Hematopoietic multipotent progenitor cell treated with erythropoietin and hydrocortisone succinate and interleukin-3 and kit ligand, for 6 days (in vitro differentiated cells): ENCODE data around the gene ZNF8.
"Not testable (repeated sequence)": the region's sequence is repeated elsewhere in the genome, so short reads cannot be mapped to it uniquely, and the experiment has no call there.

Experiments
- DNase-seq: peaks from one replicate; pipeline ENCODE4 v3.0.0-alpha.2; 2015

Gene ZNF8

DNA sequence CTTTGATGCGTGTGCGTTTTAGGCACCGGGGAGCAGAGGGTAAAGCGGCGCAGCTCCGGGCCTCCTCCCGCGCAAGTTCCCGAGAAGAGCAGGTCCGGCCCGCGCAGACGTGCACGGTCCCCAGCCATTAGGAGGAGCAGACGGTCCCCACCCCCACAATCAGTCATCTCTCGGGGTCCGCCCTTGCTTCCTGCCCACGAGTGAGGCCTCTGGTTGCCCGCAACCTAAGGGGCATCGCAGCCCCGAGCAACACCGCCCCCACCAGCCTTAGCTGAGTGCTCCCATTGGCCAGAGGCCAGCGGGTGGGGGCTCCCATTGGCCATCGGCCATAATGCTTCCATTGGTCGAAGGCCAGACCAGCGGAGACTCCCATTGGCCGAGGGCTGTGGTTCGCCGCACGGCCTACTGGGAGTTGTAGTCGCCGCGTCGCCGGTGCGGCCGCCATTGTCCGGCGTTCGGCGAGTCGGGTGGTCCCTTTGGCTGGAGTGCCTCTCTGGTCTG is at the start of gene ZNF8:
TSS of gene ZNF8 (plus strand) at position 415 of the 501 bp plus-strand sequence. CDS start 127 bp downstream, outside the sequence.
- peak; percentile 99 for DNase-seq

DNA sequence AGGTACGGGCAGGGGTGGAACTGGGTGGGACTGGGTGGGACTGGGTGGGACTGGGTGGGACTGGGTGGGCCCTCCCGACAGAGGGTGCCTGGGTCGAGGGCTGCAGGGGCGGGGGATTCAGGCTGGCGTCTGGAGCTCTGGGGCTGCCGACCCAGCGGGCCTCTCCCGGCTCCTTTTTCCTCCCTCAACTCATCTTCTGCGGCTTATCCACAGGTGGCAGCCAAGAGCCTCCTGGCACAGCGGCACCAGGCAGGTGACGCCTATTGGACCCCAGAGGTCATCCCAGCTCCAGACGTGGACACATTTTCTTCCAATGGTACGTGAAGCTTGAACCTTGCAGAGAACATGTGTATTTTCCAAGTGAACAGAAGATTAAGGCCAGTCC is 49.5 kb upstream of the ZNF8 start:
- DNase-seq: peak; percentile 55

DNA sequence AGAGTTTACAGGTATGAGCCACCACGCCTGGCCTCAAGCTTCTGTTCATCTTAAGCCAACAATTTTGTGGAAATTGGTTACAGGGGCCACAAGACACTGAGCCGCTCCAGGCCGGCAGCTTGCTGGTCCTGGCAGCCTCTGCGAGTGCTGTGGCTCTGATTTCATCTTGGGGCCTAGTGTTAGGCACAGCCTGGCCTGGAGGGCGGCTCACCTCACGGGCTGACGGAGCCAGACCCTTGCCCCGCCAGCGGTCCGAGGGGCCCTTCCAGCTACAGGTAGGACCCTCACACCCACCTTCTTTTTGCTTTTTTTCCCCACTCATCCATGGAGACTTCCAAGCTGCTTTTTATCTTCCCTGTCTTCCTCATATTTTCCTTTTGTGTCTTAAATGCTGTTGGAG is 41.4 kb upstream of the ZNF8 start:
- no peak for DNase-seq

DNA sequence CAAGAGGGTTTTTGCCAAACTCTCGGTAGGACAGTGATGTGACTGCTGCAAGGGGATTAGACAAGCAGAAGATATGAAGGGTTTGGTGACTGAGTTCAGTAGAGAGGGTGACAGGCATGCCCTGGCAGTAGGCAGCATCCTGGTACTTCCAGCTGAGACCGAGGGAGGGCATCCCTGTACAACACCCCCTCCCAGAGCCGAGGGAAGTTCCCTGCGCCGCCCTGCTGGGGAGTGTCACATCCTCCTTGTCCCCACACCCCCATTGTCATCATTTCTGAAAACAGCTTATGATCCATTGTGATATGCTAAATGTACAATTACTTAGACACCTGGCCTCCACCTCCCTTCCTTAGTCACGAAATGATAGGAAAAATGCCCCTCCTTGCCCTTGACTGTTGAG is 35.4 kb upstream of the ZNF8 start:
- DNase-seq: no peak

DNA sequence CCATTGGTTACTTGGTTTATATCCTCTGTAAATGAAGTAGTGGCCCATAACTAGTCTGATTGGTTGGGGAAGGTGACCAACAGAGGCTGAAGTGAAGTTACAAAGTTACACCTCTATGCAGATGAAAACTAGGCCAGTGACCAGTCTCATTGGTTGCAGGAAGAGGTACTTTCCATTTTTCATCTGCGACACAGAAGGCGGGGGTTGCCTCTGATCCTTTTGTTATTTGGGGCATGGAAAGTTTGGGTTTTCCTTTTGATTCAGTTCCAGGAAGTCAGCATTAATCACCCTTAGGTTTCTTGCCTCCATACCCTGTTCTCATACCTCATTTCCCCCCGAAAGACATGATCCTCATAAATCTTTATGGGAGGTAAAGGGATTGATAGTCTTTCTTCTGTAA is 29.9 kb upstream of the ZNF8 start:
- DNase-seq: no peak

DNA sequence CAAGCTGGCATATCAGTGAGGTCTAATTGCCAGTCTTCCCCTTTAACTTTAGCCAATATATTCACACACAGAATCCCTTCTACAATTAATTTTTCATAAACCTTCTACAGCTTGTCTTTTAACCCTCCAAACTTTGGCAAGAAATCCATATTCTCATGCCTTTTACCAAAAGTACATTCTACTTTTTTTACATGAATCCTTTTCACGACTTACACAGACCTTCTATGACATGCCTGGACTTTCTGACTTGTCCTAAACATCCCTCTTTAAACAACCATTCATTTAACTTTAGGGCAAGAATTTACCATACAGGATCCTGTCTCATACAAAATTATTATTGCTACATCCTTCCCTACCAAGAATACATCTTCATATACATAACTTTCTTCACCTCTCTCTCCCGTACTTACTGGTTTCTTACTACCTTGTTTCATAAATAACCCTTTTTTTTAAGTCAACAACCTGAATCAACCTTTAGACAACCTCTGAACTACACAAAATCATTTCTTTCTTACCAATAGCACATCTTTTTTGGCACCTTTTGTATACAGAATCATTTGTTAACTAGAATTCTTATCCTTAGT is 26.6 kb upstream of the ZNF8 start:
- peak; percentile 23 for DNase-seq

DNA sequence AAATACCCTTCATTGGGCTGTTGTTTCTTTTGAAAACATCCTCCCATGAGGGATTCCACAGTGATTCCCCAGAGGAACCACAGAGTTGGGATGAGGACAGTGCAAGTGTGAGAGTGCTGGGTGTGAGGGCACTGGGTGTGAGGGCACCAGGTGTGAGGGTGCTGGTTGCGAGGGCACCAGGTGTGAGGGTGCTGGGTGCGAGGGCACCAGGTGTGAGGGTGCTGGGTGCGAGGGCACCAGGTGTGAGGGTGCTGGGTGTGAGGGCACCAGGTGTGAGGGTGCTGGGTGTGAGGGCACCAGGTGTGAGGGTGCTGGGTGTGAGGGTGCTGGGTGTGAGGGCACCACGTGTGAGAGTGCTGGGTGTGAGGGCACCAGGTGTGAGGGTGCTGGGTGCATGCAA is 20.5 kb upstream of the ZNF8 start:
- not testable (repeated sequence) for DNase-seq

DNA sequence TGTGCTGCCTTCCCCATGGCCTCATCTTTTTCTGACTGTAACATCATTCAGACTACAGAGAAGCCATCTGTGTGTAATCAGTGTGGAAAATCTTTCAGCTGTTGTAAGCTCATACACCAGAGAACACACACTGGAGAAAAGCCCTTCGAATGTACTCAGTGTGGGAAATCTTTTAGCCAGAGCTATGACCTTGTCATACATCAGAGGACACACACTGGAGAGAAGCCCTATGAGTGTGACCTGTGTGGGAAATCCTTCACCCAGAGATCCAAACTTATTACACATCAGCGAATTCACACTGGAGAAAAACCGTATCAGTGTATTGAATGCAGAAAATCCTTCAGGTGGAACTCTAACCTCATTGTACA is 17.2 kb upstream of the ZNF8 start:
- no peak for DNase-seq

DNA sequence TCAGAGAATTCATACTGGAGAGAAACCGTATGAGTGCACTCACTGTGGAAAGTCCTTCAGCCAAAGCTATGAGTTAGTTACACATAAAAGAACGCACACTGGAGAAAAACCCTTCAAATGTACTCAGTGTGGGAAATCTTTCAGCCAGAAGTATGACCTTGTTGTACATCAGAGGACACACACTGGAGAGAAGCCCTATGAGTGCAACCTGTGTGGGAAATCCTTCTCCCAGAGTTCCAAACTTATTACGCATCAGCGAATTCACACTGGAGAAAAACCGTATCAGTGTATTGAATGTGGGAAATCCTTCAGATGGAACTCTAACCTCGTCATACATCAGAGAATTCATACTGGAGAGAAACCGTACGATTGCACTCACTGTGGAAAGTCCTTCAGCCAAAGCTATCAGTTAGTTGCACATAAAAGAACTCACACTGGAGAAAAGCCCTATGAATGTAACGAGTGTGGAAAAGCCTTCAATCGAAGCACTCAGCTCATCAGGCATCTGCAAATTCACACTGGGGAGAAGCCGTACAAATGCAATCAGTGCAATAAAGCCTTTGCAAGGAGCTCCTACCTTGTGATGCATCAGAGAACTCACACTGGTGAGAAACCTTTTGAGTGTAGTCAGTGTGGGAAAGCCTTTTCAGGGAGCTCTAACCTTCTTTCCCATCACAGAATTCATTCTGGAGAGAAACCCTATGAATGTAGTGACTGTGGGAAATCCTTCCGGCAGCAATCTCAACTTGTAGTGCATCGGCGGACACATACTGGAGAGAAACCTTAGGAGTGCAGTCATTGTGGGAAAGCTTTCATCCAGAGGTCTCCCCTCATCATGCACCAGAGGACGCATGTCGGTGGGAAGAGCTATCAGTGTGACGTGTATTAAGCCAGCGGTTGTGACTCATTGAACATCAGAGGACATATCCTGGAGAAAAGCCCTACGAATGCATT is 16.5 kb upstream of the ZNF8 start:
- peak; percentile 15 for DNase-seq

DNA sequence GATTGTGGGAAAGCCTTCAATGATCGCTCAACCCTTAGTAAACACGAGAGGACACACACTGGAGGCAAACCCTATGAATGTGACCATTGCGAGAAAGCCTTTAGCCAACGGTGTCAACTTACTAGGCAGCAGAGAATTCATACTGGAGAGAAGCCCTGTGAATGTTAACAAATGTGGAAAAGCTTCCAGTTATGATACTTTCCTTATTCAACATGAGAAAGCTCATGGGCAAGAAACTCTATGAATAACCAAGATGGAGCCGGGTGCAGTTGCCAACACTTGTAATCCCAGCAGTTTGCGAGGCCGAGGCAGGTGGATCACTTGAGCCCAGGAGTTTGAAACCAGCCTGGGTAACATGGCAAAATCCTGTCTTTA is 15.8 kb upstream of the ZNF8 start:
- DNase-seq: no peak

DNA sequence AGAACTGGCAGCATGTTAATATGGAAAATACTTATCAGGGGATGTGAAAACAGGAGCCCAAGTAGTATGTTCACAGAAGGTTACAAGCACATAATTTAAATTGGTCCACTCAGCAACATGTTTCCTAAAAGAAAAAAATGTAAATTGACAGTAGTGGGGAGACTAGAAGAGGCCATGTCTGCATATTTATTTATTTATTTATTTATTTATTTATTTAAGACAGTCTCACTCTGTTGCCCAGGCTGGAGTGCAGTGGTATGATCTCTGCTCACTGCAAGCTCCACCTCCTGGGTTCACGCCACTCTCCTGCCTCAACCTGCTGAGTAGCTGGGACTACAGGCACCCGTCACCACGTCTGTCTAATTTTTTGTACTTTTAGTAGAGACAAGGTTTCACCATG is 13.7 kb upstream of the ZNF8 start:
- no peak for DNase-seq

DNA sequence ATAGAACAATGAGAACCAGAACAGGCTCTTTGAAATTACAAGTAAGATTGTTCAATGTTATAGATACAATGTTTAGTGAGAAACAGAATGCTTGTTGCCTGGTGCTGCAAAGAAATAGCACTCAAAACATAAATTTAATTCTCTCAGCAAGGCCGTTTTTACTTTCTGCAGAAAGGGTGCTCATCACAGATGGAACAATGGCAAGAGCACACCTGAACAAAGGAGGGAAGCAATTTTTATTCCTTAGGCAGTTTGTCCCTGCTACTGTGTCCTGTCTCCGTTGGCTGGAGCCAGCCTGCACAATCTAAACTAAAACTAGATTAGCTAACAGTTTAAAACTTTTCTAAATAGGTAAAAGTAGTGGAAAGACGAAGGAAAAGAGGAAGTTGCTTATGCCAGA is 10.4 kb upstream of the ZNF8 start:
- no peak for DNase-seq

DNA sequence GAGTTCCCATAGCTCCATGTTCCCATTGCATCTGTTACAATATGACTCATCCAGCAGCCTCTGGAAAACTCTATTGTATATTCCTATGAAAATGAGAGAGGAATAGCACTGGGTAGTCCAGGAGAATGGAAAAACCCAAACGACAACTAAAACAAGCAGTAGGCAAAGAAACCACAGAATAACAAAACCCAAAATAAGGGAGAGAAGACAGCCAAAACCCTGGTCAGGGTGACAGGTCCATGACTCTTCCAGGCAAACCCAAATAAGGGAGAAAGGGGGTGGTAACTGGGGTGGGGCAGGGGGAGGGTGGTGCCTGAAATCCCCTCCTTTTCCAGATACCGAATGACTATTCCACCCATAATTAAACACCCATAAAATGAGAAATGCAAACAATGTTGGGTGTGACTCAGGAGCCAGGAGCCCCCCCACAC is 4.0 kb upstream of the ZNF8 start:
- no peak for DNase-seq

DNA sequence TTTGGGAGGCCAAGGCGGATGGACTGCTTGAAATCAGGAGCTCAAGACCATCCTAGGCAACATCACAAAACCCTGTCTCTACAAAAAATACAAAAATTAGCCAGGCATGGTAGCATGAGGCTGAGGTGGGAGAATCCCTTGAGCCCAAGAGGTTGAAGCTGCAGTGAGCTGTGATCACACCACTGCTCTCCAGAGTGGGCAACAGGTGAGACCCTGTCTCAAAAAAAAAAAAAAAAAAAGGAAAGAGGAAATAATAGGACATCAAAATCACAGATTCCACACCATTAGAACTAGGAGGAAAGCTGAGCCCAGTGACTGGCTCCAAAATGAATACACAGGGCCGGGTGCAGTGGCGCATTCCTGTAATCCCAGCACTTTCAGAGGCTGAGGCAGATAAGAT is 3.2 kb upstream of the ZNF8 start:
- DNase-seq: no peak

DNA sequence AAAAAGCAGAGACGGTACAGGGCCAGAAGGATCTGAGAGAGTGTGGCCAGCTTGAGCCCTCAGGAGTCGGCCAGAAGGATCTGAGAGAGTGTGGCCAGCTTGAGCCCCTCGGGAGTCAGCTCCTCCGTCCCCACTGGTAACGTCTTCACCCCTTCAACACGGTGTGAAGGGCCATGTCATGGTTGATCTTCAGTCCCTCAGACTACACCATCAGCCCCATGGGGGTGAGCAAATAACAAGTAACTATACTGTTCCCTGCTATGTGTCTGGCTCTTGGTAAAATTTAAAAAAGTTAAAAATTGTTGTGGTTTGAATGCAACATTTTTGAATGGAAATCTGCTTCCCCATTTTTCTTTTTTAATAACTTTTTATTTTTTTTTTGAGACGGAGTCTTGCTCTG is 1.6 kb upstream of the ZNF8 start:
- no peak for DNase-seq

DNA sequence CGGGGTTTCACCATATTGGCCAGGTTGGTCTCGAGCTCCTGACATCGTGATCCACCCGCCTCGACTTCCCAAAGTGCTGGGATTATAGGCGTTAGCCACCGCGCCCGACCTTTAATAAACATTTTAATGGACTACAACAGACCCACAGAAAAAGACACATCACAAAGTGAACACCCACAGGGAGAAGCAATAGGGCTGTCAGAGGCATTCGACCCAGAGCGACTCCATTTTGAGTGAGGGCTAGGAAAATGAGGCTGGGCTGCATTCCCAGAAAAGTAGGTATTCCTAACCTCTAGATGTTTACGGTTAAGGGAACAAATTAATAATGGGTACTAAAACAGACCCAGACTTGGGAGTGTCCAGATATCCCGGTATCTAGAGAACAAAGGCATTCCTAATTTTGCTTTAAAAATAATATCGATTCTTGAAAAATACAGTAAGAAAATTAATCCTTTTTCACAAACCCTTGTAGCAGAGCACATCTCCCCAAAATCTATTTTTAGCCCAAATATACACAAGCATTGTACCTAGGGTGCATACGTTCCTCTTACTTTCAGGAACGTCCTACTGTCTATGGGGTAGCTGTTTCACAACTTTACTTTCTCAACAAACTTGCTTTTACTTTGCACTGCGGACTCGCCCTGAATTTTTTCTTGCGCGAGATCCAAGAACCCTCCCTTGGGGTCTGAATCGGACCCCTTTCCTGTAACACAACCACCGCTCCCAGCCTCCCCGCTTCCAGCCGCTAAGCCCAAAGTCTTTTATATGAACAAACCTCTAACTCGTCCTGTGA is 811 bp upstream of the ZNF8 start:
- DNase-seq: peak; percentile 34

DNA sequence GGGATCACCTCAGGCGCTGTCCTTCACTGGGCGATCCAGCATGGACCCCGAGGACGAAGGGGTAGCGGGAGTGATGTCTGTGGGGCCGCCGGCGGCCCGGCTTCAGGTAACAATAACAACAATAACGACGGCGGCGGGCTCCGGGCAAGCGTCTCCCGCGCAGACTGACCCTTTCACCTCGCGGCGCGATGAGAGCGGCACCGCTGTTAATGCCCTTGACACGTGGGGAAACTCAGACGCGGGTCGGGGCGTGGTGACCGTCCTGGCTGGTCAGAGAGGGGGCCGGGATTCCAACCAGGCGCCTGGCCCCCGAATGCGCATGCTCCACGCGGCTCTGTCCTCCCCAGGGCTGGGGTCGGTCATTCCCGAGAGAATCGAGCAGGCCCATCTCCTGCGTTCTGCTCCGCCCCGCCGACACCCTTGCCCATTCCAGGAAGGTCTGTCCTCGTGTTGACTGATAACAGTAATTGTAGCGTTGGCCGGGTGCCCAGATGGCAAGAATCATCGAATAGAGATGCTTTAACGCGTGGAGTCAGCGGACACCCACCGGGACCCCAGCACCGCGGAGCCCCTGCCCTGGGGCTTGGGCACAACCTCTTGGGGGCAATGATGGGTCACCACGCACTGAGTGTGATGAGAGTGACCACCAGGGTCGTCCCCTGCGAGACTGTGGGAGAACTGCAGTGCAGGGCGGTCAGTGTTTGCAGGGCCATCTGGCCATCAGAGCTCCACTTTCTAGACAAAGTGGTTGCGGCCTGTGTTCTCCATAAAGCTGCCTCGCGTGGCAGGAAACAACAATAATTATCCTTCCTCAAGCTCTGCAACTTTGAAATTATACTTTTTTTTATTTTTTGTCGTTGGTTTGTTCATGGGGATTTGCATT is 528 bp downstream of the ZNF8 start:
- peak; percentile 96 for DNase-seq

DNA sequence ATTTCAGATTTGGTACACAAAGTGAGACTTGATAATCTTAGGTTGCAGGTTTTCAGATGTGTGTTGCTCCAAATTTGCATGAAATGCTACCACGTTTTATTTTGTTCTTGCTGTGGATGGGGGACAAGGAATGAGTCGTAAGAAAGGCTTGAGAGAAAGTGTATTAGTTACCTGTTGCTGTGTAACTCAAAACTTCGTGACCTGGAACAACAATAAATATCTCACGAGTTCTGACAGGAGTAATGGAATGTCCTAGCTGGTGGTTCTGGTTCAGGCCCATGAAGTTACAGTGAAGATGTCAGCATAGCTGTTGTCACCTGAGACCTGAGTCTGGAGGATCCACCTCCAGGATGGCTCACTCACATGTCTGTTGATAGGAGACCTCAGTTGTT is 1.2 kb downstream of the ZNF8 start:
- no peak for DNase-seq

DNA sequence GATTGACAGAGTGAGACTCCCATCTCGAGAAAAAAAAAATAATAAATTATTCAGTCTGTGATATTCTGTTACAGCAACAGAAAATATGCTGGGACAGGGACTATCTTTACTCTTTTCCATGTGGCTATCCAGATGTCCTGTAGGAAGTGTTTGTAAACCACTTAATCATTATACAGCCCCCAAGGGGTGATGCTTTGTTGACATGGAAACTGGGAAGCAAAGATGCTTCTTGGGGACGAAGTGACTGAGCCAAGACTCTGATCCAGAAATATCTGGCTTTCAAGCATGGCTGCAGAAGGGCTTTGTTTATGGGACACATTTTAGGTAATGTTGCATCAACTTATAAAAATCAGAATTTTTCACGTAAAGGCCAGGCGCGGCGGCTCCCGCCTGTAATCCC is 5.4 kb downstream of the ZNF8 start:
- DNase-seq: no peak

DNA sequence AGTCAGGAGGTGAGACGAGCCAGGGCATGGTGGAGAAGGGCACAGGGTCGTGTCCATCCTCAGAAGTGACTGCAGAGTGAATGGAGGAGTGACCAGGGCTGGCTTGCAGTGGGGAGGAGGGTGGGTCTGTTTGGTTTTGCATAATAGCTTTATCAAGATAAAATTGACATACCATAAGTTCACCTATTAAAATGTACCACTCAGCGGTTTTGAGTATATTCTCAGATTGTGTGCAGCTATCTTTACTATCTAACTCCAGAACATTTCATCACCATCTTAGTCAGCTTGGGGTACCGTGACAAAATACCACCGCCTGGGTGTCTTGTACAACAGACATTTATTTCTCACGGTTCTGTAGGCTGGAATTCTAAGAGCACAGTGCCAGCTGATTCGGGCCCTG is 13.2 kb downstream of the ZNF8 start:
- no peak for DNase-seq

DNA sequence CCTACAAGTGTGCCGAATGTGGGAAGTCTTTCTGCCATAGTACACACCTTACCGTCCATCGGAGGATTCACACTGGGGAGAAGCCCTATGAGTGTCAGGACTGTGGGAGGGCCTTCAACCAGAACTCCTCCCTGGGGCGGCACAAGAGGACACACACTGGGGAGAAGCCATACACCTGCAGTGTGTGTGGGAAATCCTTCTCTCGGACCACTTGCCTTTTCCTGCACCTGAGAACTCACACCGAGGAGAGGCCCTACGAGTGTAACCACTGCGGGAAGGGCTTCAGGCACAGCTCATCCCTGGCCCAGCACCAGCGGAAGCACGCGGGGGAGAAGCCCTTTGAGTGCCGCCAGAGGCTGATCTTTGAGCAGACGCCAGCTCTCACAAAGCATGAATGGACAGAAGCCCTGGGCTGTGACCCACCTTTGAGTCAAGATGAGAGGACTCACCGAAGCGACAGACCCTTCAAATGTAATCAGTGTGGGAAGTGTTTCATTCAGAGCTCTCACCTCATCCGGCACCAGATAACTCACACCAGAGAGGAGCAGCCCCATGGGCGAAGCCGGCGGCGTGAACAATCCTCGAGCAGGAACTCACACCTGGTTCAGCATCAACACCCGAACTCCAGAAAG is 16.1 kb downstream of the ZNF8 start:
- no peak for DNase-seq

DNA sequence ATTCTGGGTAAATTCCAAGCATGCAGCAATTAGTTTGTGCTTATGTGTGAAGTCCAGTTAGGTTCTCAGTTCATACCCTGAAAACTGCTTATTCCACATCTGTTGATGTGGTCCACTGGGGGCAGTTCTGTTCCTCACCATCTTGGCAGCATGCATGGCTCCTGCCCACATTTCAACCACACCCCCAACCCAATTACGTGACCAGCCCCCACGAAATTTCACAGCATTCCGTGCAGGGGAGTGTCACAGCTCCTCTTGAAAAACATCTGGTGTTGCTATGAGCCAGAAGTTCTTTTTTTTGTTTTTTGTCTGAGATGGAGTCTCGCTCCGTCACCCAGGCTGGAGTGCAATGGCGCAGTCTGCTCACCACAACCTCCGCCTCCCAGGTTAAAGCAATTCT is 17.3 kb downstream of the ZNF8 start:
- no peak for DNase-seq
